ENCODE data around the gene BTAF1.

Gene BTAF1

DNA sequence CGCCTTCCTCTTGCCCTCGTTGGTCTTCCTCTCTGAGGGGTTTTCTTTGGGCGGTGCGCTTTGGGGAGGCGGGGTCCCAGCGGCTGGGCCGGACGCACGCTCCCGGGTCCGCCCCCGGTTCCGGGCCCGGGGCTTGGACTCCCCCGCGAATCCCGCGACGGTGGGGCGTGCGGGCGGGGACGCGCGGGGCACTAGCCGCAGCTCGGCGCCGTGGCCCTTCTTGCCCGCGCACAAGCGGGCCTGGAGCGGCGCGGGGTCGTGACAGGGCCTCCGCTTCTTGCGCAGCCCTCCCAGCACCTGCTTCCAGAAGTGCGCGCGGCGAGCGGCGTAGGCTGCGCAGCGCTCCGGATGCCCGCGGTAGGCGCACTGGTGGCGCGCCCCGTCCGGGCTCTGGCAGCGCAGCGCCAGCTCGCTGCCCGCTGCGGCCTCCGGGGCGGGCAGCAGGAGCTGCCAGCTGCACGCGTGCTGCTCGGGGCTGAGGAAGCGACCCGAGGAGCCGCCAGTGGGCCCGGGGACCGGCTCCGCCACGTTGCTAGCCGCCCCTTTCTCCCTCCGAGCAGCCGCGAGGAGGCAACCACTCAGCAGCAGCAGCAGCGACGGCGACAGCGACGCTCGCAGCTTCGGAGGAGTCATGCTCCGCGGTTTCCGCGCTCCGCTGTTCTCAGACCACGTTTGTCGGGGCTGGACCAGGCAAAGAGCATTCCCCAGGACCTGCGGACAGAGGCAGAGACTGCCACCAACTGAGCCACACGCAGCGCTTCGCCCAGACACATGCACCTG lies 15.0 kb upstream of the BTAF1 start:
- FAIRE-seq = peak; percentile 51

DNA sequence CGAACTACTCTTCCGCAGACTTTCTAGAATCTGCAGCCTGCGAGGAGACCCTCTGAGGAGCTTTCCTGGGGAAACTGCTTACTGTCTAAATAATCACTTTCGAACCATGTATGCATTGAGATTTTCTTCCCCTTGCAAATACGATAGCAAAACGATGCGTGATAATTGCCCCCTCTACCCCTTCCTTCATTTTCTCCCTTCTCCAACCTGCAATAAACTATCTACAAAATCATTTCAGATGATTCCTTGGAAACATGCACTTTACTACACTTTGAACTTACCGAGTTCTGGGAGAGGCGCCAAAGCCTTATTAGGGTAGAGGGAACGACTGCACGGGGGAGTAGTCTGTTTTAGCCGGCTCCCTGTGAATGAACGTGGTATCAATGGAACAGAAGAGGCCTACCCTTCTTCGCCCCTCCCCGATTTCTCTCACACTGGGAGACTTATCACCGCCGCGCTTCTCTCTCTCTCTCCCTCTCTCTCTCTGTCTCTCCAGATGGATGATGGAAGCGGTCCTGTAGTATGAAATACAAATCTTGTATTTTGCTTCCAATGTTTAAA lies 14.4 kb upstream of the BTAF1 start, which contains the start of gene FGFBP3:
FGFBP3 (minus strand) TSS at position 370 of the 561 bp plus-strand sequence. CDS start 517 bp downstream, outside the sequence.
- FAIRE-seq = peak; percentile 95

DNA sequence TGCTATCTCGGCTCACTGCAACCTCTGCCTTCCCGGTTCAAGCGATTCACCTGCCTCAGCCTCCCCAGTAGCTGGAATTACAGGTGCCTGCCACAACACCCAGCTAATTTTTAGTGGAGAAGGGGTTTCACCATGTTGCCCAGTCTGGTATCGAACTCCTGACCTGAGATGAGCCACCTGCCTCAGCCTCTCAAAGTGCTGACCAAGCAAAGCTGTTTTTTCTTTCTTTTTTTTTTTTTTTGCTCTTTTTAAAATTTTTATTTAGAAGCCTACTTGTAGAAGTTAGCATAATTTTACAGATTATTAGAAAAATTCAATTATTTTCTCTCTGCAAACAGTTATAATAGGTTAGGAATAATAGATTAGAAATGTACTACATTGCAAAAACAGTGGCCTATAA lies 13.1 kb upstream of the BTAF1 start:
- no peak for FAIRE-seq

DNA sequence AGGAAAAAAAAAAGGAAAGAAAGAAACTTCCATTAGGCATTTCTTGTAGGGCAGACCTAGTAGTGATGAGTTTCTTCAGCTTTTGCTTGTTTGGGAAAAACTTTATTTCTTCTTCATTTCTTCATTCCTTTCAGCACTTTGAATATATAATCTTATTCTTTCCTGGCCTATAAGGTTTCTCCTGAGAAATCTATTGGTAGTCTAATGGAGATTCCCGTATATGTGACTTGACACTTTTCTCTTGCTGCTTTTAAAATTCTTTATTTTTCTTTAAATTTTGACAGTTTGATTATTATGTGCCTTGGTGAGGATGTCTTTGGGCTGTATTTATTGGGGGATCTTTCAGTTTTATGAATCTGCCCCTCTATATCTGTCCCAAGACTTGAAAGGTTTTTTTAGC lies 3.9 kb upstream of the BTAF1 start:
- FAIRE-seq = no peak

DNA sequence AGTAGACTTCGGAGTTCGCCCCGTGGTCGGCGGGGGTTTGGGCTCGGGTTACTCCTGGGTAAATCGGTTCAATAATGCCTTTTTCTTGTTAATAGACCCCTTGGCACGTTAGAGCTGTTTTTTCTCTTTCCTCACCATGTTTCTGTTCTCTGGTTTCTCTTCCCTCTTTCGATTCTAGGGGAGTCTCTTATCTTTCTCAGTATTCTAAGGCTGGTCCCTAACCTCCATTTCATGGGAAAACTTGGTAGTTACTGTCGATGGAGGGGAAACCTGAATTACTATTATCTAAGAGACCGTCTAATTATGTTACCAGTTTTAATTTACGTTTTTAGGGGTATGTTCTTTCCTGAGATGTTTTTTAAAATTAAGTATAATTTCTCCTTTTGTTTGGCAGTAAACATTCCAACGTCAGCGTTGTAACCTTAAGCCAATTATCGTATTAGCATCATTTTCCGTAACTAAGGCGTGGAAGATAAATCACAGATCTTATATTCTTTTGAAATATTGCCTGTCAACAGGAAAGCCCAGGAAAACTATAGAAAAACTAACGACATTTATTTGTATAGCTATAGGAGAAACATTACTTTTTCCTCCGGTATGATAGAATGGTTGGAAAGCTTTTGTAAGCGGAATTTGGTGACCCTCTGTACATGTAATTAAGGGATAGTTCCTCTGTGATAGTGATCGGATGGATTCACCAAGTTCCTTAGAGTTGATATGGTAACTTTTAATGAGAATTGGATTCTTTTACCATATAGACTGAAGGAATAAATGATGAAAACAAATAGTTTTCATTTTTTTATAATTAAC lies 847 bp downstream of the BTAF1 start:
- FAIRE-seq = peak; percentile 76

DNA sequence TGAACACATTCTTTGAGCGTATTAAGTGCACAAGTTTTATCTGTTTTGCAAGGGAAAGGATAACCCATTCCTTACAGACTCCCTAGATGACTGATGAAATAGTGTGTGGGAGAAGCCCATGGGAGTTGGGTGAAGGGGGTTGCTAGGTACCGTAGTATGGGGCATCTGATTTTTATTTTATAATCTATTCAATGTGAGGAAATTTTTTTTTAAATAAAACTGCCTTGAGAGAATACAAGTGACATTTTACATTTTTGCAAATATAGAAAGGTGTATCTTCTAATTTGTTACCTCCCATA lies 1.4 kb downstream of the BTAF1 start:
- peak; percentile 69 for FAIRE-seq

DNA sequence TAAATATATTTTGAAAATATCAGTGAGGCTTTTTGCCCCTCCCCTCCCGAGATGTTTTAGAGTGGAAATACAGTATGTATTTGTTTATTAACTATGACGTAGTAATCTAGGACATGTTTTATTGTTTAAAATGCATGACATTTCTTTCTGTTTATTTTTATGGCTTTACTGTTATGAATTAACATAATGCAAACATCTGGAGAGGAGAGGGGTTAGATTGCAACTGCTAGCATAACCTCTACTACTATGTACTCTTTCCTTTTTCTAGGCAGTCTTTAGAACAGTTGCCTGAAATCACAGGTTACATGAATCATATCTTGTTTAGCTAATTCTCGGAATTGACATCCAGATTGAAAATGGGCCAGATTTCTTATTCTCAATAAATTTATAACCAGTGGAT lies 7.4 kb downstream of the BTAF1 start:
- FAIRE-seq = no peak

DNA sequence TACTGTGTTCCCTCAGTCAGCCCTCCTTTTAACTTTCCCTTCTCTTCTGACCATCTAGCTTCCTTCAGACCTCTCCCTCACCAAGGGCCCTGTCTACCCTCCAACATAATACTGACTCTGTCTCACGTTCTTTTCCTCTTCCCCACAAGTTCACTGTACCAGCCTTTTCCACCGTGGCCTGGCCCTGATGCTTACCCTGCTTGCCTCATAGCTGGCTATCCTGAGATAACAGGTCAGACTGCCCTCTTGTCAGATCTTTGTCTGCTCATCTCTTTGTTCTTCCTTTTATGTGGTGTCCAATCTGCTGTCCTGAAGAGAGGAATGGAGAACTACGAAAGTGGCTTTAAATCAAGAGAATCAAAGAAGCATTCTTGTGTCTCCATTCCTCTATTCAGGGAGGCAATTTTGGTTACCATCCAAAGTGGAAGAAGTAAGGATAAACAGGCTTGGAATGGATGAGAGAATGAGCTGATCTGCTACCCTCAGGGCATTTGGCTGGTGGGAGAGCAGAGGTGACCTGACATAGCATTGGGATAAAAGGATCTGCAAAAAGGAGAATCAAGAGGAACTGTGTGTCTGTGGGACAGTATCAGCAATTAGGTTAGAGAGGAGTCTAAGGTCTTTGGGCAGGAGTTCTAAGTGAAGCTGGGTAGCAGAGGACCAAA lies 8.1 kb downstream of the BTAF1 start:
- FAIRE-seq = no peak

DNA sequence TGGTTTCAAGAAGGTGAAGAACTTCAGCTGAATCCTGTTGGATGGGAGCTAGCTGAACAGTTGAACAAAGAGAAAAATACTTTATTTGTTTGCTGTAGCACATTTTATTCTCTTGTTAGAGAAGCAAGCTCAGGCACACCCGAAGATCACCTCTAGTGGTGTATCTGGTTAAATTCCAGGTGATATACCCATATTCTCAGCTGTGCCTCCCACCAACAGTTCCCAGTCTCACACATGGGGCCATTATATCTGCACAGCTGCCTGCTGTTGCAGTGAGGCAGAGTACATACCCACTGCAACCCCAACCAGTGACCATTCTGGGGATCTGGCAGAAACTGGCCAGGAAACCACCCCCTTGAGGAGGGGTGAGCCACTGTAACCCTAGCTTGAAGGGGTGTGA lies 9.2 kb downstream of the BTAF1 start:
- FAIRE-seq = no peak

DNA sequence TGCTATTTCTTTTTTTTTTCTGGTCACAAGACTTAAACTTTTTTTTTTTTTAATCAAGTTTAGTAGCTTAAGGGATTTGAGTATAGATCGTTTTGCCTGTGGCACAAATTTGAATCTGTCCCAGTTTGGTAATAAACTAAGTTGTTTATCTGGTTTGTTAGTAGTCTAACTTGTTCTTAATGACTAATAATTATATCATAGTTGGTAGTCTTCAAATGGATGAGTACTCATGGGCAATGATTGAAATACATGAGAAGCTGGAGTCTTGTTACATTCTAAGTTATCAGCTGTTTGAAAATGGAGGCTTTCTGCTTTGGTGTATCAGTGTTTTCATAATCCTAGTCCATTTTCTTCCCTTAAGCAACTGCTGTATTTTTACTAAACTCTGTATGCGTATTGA lies 12.3 kb downstream of the BTAF1 start:
- peak; percentile 73 for FAIRE-seq

DNA sequence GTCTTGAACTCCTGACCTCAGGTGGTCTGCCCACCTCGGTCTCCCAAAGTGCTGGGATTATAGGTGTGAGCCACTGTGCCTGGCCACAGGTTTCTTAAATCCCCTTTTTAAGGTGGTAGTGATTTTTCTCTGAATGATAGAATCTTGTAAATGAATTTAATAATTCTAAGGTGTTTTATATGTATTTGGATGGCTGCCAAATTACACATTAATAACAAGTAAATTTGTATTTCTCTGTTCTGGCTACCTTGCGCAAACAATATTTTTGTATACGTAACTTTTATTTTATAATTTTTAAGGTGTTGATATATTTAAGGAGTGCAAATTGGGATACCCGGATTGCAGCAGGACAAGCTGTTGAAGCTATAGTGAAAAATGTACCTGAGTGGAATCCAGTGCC lies 16.1 kb downstream of the BTAF1 start:
- FAIRE-seq = peak; percentile 39

DNA sequence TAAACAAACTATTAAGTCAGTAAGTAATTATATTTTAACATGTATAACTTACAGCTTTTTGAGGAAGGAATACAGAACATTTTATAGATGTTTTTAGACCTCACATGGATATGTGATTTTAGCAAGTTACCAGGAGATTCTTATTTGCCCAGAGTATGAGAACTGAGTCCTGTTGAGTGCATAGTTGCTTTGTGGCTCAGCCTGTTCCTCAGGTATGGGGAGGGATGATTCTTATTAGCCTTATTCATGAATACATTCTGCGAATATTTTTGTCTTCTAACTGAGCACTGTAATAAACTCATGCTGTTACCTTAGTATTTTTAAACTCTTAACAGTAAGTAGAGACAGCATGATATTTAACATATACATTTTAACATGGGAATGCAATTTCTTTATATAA lies 17.9 kb downstream of the BTAF1 start:
- no peak for FAIRE-seq

DNA sequence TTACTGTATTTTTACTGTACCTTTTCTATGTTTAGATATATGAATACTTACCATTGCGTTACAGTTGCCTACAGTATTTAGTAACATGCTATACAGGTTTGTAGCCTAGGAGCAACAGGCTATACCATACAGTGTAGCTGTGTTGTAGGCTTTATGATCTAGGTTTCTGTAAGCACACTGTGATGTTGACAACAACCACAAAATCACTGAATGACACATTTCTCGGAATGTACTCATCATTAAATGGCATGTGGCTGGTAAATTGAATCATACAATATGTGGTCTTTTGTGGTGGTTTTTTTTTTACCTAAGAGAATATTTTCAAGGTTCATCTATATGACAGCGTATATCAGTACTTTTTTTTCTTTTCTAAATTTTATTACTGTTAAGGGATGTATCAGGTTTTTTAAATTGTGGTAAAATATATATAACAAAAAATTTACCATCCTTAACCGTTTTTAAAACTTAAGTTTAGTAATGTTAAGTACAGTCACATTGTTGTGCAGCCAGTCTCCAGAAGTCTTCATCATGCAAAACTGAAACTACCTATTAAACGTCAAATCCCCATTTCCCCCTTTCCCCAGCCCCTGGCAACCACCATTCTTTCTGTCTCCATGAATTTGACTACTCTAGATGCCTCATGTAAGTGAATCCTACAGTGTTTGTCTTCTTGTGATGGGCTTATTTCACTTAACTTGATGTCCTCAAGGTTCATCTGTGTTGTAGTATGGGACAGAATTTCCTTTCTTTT lies 21.5 kb downstream of the BTAF1 start:
- no peak for FAIRE-seq

DNA sequence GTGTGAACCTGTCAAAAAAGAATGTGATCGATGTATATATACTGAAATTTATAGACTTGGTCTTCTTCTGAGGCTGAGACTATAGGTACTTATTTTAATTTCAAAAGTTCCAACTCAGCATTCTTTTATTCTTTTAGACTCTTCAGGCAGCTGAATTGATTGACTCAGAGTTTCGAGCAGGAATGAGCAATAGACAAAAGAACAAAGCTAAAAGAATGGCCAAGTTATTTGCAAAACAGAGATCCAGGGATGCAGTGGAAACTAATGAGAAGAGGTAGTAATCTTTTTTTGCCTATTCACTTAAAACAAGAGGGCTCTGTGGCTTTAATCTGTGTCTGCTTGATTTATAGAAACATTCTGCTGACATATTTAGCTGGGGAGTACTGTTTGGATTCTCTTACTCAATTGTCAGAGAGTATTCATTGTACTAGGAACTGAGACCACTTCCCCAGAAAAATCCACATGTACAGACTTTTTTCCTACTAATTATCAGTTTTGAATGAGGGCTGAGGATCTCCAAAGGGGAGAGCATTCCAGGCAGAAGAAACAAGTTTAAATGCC lies 30.1 kb downstream of the BTAF1 start:
- no peak for FAIRE-seq

DNA sequence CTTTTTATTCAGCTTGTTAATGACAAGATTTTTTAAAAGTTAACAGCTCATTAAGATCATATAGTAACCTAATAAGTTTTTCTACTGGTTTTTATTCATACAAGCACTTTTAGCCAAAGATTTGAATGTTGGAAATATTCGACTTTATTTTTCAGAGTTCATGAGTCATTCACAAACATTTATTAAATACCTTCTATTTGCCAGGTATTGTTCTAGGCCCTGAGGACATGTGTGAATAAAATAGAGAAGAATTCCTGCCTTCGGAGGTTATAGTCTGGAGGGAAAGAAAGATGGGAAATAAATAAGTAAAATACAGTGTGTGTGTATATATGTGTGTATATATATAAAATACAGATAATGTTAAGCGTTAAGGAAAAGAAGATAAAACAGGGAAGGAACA lies 31.5 kb downstream of the BTAF1 start:
- FAIRE-seq = no peak

DNA sequence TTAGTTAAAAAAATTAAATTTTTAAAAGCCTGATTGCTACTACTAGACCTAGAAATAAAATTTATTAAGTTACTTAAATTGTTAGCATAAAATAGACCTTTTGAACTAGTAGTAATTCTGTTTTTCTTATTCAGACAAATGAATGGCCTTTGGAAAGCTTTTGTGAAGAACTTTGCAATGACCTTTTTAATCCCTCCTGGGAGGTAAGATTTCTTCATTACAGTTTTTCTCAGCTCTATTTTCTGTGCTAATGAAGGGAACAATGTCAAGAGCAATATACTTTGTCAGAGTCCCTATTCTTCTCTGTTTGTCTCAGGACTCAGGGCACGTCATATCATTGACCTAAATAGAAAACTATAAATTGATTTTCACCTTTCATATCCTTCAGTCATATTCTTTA lies 33.5 kb downstream of the BTAF1 start:
- no peak for FAIRE-seq

DNA sequence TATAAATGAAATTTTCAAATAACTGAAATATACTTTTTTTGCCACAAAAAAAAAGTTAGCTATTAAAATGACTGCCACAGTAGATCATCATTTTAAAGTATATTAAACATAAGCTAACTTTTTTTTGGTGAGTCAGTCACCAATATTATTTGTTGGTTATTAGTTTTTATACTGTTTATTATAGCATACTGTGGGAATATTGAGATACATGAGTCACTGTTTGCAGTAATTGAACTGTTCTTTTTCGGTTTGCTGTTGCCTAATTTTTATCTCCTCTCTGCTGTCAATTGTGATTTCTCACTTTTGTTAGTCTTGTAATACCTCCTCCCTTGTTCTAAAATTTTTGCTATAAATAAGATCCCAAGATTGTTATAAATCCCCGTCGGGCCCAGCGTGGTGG lies 45.7 kb downstream of the BTAF1 start:
- FAIRE-seq = no peak

DNA sequence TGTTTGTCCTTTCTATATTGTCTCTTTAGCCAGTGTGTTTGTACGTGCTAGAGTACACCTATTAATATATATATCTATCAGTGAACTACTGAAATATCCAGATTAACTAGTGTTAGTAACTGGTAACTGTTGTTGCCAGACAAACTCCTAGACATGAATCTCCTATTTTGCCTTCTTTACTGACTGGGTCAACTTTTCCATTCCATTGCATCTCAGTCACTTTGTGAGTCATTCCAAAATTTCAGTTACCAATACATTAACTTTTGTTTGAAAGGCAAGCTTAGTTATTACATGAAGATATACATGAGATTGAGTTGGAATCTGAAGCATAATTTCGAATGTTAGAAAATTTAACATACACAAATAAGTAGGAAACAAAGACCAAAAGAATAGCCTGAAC lies 51.4 kb downstream of the BTAF1 start:
- no peak for FAIRE-seq

DNA sequence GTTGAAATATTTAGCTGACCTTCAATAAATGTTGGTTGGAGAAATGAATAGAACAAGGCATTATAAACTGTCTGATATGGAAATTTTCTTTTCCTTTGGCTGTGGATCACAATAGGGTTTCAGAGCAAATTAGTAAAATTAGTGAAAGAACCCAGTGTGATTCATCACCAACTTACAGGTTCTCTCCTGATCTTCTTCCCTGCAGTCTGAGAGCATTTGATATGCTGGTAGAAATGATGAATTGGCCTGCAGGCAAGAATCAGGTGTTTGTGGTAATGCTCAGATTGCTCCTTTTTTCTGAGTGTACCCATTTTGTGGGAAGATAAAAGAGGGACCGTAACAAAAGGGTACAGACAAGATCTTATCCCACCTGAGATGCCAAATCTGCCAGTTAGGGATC lies 51.9 kb downstream of the BTAF1 start:
- FAIRE-seq = no peak

DNA sequence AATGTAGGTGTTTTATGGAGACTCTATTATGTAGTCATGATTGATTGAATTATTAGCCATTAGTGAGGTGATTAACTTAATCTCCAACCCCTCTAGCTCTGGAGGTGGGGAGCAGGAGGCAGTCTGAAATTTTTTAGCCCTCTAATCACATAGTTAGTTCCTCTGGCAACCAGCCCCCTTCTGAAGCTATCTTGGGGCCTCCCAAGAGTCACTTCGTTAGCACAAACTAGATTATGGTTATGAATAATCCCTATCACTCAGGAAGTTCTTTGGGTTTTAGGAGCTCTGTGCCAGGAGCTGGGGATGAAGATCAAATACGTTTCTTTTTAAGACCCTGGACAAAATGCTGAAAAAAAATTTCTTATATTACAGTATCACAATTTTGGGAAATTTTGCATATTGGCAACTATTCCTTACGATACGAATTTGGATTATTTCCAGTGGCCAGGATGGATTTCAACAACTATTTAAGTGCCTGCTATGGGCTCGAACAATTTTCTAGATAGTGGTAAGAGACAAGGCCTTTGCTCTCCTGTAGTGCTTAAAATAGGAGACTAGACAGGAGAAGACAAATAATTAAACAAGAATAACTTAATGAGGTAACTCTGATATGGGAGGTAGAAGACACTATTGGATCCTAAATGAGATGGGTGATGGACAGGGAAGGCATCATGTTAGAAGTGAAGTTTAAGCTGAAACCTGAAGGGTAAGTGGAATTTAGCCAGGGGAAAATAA lies 52.9 kb downstream of the BTAF1 start:
- no peak for FAIRE-seq

DNA sequence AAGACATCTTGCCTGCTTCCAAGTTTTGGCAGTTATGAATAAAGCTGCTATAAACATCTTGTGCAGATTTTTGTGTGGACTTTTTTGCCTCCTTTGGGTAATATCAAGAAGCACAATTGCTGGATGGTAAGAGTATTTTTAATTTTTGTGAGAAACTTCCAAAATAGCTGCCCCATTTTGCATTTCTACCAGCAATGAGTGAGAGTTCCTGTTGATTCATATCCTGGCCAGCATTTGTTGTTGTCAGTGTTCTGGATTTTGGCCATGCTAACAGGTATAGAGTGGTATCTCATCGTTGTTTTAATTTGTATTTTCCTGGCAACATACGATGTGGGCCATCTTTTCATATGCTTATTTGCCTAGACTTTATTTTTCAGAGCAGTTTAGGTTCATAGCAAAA lies 53.9 kb downstream of the BTAF1 start:
- FAIRE-seq = no peak

DNA sequence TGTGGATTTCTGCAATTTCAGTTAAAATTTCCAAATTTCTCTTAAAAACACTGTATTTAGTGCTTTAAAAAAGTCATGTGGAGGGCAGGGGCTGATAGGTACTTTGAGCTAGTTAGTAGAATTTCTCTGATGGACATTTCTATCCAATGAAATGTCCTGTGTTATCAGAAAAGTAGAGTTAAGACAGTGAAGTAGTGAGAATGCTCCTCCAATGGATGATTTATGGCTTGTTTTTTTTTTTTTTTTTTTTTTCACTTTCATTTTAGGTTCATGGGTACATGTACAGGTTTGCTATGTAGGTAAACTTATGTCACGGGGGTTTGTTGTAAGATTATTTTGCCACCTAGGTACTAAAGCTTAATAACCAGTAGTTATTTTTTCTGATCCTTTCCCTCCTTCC lies 55.0 kb downstream of the BTAF1 start:
- no peak for FAIRE-seq
